PC-9 (cell line): ENCODE measurements around the gene TOX2. TPM values are rescaled to one million over a fixed set of nuclear protein-coding genes. Genes with fewer than 3 reads are reported as not detected.

ENCODE experiments used
- BruUV-seq: library from RNA; stranded (reverse); fragments of 400-500 nt; replicated peaks from 2 replicates; lab custom pipeline; 2021; lab: Mats Ljungman, UMichigan
- CTCF ChIA-PET: fragments of 300-600 bp; sonication (Branson Sonifier 250); formaldehyde crosslinking; loops from one replicate; lab custom pipeline; 2022; ENCODE audit warnings: antibody characterized with exemption; lab: Charles Lee
- POLR2A ChIA-PET: fragments of 300-600 bp; sonication (Branson Sonifier 250); formaldehyde crosslinking; loops from one replicate; lab custom pipeline; 2022; ENCODE audit warnings: antibody characterized with exemption; ENCODE audit not compliant: unreplicated experiment; lab: Charles Lee
- DNase-seq, 2 experiments: peaks; one replicate each; pipeline versions ENCODE4 v3.0.0 to v3.0.0-alpha.2; 2015 to 2022; ENCODE audit warnings: mixed read lengths in 1 of 2
- H2AFZ ChIP-seq: fragments of 200-600 bp; sonication (generic); 2 replicates; pipeline ENCODE4 v1.8.1; 2017; ENCODE audit warnings: antibody characterized with exemption
- H3F3A ChIP-seq: fragments of 200-600 bp; sonication (generic); 2 replicates; pipeline ENCODE4 v1.8.1; 2017; ENCODE audit warnings: antibody characterized with exemption, mild to moderate bottlenecking, low read depth; ENCODE audit not compliant: insufficient read depth
- H3K27ac ChIP-seq: fragments of 200-600 bp; sonication (generic); 2 replicates; pipeline ENCODE4 v1.6.1; 2016; ENCODE audit warnings: mixed run types
- H3K27me3 ChIP-seq: fragments of 200-600 bp; sonication (generic); 2 replicates; pipeline ENCODE4 v1.6.1; 2016; ENCODE audit warnings: low read depth, mixed run types; ENCODE audit not compliant: insufficient read depth
- H3K36me3 ChIP-seq: fragments of 200-600 bp; sonication (generic); 2 replicates; pipeline ENCODE4 v1.6.1; 2016; ENCODE audit warnings: low read depth, mixed run types
- H3K4me1 ChIP-seq: fragments of 200-600 bp; sonication (generic); replicated peaks from 2 replicates; pipeline ENCODE4 v1.6.1; 2016; ENCODE audit warnings: mixed run types; ENCODE audit not compliant: insufficient read depth
- H3K4me2 ChIP-seq: fragments of 200-600 bp; sonication (generic); 2 replicates; pipeline ENCODE4 v1.6.1; 2017; ENCODE audit warnings: mixed run types
- H3K4me3 ChIP-seq: fragments of 200-600 bp; sonication (generic); 2 replicates; pipeline ENCODE4 v1.6.1; 2016; ENCODE audit warnings: mixed run types
- H3K79me2 ChIP-seq: fragments of 200-600 bp; sonication (generic); 2 replicates; pipeline ENCODE4 v1.6.1; 2017; ENCODE audit warnings: low read depth, mixed run types
- H3K9me2 ChIP-seq: fragments of 200-600 bp; sonication (generic); 2 replicates; pipeline ENCODE4 v1.8.1; 2017; ENCODE audit warnings: mild to moderate bottlenecking; ENCODE audit not compliant: insufficient read depth
- H3K9me3 ChIP-seq: fragments of 200-600 bp; sonication (generic); 2 replicates; pipeline ENCODE4 v1.8.1; 2016; ENCODE audit warnings: low read depth; ENCODE audit not compliant: insufficient read depth
- H4K20me1 ChIP-seq: fragments of 200-600 bp; sonication (generic); 2 replicates; pipeline ENCODE4 v1.8.1; 2017; ENCODE audit not compliant: insufficient read depth
- EZH2 ChIP-seq: fragments of 200-600 bp; sonication (generic); IDR thresholded peaks from 2 replicates; pipeline ENCODE4 v1.8.0; 2017; ENCODE audit warnings: antibody characterized with exemption, low read depth
- intact Hi-C: fragments of 100-400 bp; cut with micrococcal nuclease; formaldehyde crosslinking; loops from one replicate; pipeline ENCODE4 v1.10.0; 2022; ENCODE audit not compliant: unreplicated experiment
- total RNA-seq: library from RNA; stranded (reverse); gene quantifications from 2 replicates; pipeline ENCODE4 v1.2.3, GENCODE V29; 2021
- TF ChIP-seq, protein P1 (sequence below): fragments of 200-600 bp; sonication (generic); conservative IDR thresholded peaks from 2 replicates; pipeline ENCODE4 v1.6.1; 2017; ENCODE audit warnings: mixed run types, antibody characterized with exemption, mild to moderate bottlenecking, moderate library complexity

Gene TOX2
- total RNA-seq, 1 experiment from 2014 or later, result 30.1 TPM

DNA sequence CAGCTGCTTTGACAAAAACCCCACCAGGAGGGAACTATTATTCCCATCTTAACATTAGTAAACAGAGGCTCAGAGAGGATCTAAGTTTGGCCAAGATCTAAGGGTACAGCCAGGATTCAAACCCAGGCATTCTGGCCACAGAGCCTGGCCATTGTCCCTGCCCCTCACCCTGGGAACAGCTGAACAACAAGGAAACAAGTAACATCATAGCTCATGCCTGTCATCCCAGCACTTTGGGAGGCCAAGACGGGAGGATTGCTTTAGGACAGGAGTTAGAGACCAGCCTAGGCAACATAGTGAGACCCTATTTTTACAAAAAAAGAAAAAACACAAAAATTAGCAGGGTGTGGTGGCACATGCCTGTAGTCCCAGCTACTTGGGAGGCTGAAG, 27.5 kb downstream of the TOX2 start:
- no TSS peak for BruUV-seq
- POLR2A ChIA-PET, result interaction anchor here (0.6 kb wide), 1 partner anchor 209 kb away, joined by 3 read pairs; no protein-coding TSS in a partner anchor
- H3K79me2 ChIP-seq, result peaks cover 81% of the 10 kb centered on the region
- H2AFZ ChIP-seq, result no peak overlapping the region
- H3K36me3 ChIP-seq, result peaks cover 16% of the 10 kb centered on the region; the same call in 1 of the 2 replicates
- CTCF ChIA-PET, result interaction anchor here (0.9 to 1.2 kb wide), 2 partner anchors 13 to 194 kb away, joined by 3 to 4 read pairs; no protein-coding TSS in a partner anchor
- no peak for TF ChIP-seq EZH2
- TF ChIP-seq, protein P1, sequence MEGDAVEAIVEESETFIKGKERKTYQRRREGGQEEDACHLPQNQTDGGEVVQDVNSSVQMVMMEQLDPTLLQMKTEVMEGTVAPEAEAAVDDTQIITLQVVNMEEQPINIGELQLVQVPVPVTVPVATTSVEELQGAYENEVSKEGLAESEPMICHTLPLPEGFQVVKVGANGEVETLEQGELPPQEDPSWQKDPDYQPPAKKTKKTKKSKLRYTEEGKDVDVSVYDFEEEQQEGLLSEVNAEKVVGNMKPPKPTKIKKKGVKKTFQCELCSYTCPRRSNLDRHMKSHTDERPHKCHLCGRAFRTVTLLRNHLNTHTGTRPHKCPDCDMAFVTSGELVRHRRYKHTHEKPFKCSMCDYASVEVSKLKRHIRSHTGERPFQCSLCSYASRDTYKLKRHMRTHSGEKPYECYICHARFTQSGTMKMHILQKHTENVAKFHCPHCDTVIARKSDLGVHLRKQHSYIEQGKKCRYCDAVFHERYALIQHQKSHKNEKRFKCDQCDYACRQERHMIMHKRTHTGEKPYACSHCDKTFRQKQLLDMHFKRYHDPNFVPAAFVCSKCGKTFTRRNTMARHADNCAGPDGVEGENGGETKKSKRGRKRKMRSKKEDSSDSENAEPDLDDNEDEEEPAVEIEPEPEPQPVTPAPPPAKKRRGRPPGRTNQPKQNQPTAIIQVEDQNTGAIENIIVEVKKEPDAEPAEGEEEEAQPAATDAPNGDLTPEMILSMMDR, result no peak
- peaks cover 70% of the 10 kb centered on the region for H3F3A ChIP-seq
- peak overlapping the region; percentile 53; the same call in 1 of the 2 replicates for H3K4me3 ChIP-seq
- peaks cover 74% of the 10 kb centered on the region for H3K4me1 ChIP-seq
- intact Hi-C loops, result loop anchor here (1.0 to 5.0 kb wide), 3 partner anchors 13 to 140 kb away; no protein-coding TSS in a partner anchor
- H4K20me1 ChIP-seq, result no peaks in the 10 kb centered on the region
- H3K4me2 ChIP-seq, result peak overlapping the region; percentile 91
- H3K9me2 ChIP-seq, result no peaks in the 10 kb centered on the region
- DNase-seq, result no peak
- H3K27ac ChIP-seq, result peak overlapping the region; percentile 95
- H3K9me3 ChIP-seq, result no peaks in the 10 kb centered on the region
- no peaks in the 10 kb centered on the region for H3K27me3 ChIP-seq

DNA sequence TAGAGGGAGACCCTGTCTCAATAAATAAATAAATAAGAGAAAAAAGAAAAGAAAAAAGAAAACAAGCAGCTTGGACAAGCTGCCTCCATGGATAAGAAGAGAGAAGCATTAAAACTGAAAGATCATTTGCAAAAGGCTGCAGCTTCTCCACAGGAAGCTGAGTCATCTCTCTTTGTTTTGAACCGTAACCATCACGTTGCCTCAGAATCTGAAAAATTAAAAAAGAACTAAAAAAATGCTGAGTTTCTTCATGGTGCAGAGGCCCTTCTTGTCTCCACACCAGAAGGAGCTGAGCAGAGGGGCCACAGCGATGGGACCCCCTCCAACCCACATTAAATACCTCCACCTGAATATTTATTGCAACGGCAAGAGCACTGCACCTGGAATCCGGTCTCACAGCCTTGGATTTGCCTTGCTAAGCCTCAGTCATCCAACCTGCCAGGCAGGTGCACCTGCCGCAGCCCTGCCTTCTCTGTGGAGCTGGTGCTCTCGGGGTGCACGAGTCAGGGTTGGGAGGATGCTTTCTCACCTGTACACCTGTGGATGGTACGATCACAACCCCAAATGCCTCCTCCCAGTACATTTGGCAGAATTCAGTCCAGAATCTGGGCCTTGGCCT, 28.1 kb downstream of the TOX2 start:
- Histone ChIP-seq H3K27me3 (no peaks in the 10 kb centered on the region), H3K79me2 (peaks cover 80% of the 10 kb centered on the region), H3K4me3 (peak overlapping the region; percentile 53), H3K9me2 (no peaks in the 10 kb centered on the region), H4K20me1 (no peaks in the 10 kb centered on the region), H3K36me3 (peaks cover 16% of the 10 kb centered on the region; the same call in 1 of the 2 replicates), H2AFZ (peak overlapping the region; percentile 27; the same call in 1 of the 2 replicates), H3K4me2 (peak overlapping the region; percentile 91), H3F3A (peaks cover 65% of the 10 kb centered on the region), H3K27ac (peak overlapping the region; percentile 95), H3K9me3 (no peaks in the 10 kb centered on the region), H3K4me1 (peaks cover 68% of the 10 kb centered on the region)
- ChIA-PET CTCF (interaction anchor here (0.9 to 1.2 kb wide), 2 partner anchors 12 to 137 kb away, joined by 3 to 4 read pairs; no protein-coding TSS in a partner anchor), POLR2A (interaction anchor here (0.6 to 0.7 kb wide), 2 partner anchors 208 to 275 kb away, joined by 3 to 5 read pairs; no protein-coding TSS in a partner anchor)
- intact Hi-C loops, result loop anchor here (1.0 to 5.0 kb wide), 3 partner anchors 13 to 140 kb away; no protein-coding TSS in a partner anchor
- DNase-seq, result peak; percentile 70 to 85
- TF ChIP-seq, protein P1, result no peak
- TF ChIP-seq EZH2, result no peak
- BruUV-seq, result no TSS peak

DNA sequence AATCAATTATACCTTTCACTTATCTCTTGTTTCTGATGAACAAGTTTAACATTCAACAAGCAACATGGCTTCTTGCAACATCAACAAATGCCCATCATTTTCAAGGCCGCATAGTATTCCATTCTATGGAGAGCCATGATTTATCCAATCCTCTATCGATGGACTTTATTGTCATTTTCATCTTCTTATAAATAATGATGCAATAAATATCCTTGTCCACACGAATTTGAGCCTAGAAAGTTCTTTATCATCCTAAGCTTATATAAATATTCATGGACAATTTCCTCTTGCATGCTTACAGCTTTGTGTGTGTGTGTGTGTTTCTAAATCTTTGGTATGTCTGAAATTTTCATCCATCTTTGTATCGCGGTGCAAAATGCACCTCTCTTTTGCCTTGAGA, 29.1 kb downstream of the TOX2 start:
- Histone ChIP-seq H4K20me1 (no peaks in the 10 kb centered on the region), H3K4me2 (peak overlapping the region; percentile 91), H2AFZ (no peak overlapping the region), H3K9me2 (no peaks in the 10 kb centered on the region), H3F3A (peaks cover 56% of the 10 kb centered on the region), H3K27ac (peak overlapping the region; percentile 95), H3K4me3 (peak overlapping the region; percentile 53; the same call in 1 of the 2 replicates), H3K4me1 (peaks cover 59% of the 10 kb centered on the region), H3K9me3 (no peaks in the 10 kb centered on the region), H3K36me3 (peaks cover 16% of the 10 kb centered on the region; the same call in 1 of the 2 replicates), H3K79me2 (peaks cover 81% of the 10 kb centered on the region), H3K27me3 (no peaks in the 10 kb centered on the region)
- intact Hi-C loops, result loop anchor here (5.0 kb wide), 2 partner anchors 74 to 139 kb away; no protein-coding TSS in a partner anchor
- POLR2A ChIA-PET, result no interaction called here
- BruUV-seq, result no TSS peak
- DNase-seq, result peak in 1 of 2 experiments; percentile 20
- CTCF ChIA-PET, result no interaction called here
- TF ChIP-seq EZH2, result no peak
- TF ChIP-seq, protein P1, result no peak
